GM23338 (cell line): ENCODE measurements around the gene DCTN1. TPM values are rescaled to one million over a fixed set of nuclear protein-coding genes. Genes with fewer than 3 reads are reported as not detected.
"Not testable (repeated sequence)": the region's sequence is repeated elsewhere in the genome, so short reads cannot be mapped to it uniquely, and the experiment has no call there.

Source experiments
- ATAC-seq: fragments of 200-7000 bp; cut with Tn5 transposase; 3 replicates; pipeline ENCODE4 v1.9.1; 2020
- DNase-seq: peaks from one replicate; pipeline ENCODE4 v3.0.0-alpha.2; 2015; ENCODE audit warnings: low spot score
- H2AFZ ChIP-seq: fragments of 200-600 bp; sonication (generic); 2 replicates; pipeline ENCODE4 v1.8.0; 2016; ENCODE audit warnings: antibody characterized with exemption, mild to moderate bottlenecking, moderate library complexity
- H3F3A ChIP-seq: fragments of 200-600 bp; sonication (generic); replicated peaks from 2 replicates; pipeline ENCODE4 v1.8.0; 2017; ENCODE audit warnings: antibody characterized with exemption, mixed run types, low read depth
- H3K27ac ChIP-seq: fragments of 200-600 bp; sonication (generic); 2 replicates; pipeline ENCODE4 v1.6.1; 2016; ENCODE audit warnings: low read depth
- H3K27me3 ChIP-seq: fragments of 200-600 bp; sonication (generic); 2 replicates; pipeline ENCODE4 v1.8.0; 2016; ENCODE audit warnings: mild to moderate bottlenecking, mixed run types, moderate library complexity; ENCODE audit not compliant: insufficient read depth
- H3K36me3 ChIP-seq: fragments of 200-600 bp; sonication (generic); 2 replicates; pipeline ENCODE4 v1.8.0; 2016; ENCODE audit warnings: mild to moderate bottlenecking; ENCODE audit not compliant: insufficient read depth
- H3K4me1 ChIP-seq: fragments of 200-600 bp; sonication (generic); 2 replicates; pipeline ENCODE4 v1.8.0; 2016; ENCODE audit warnings: mild to moderate bottlenecking, moderate library complexity; ENCODE audit not compliant: insufficient read depth
- H3K4me2 ChIP-seq: fragments of 200-600 bp; sonication (generic); 2 replicates; pipeline ENCODE4 v1.7.1; 2017; ENCODE audit warnings: mixed run types
- H3K4me3 ChIP-seq: fragments of 200-600 bp; sonication (generic); 2 replicates; pipeline ENCODE4 v1.6.1; 2016; ENCODE audit warnings: mixed run types
- H3K79me2 ChIP-seq: fragments of 200-600 bp; sonication (generic); replicated peaks from 2 replicates; pipeline ENCODE4 v1.8.0; 2017; ENCODE audit warnings: mild to moderate bottlenecking; ENCODE audit not compliant: insufficient read depth
- H3K9me2 ChIP-seq: fragments of 200-600 bp; sonication (generic); 2 replicates; pipeline ENCODE4 v1.8.0; 2017; ENCODE audit not compliant: insufficient read depth
- H4K20me1 ChIP-seq: fragments of 200-600 bp; sonication (generic); replicated peaks from 2 replicates; pipeline ENCODE4 v1.8.0; 2017; ENCODE audit warnings: mild to moderate bottlenecking; ENCODE audit not compliant: insufficient read depth
- H3K27ac Mint-ChIP-seq: 2 replicates; pipeline ENCODE4 v1.8.0; 2020; ENCODE audit warnings: inconsistent platforms, mild to moderate bottlenecking, moderate library complexity, mixed read lengths
- H3K27me3 Mint-ChIP-seq: 3 replicates; pipeline ENCODE4 v1.8.0; 2022; ENCODE audit warnings: low read depth, mild to moderate bottlenecking, moderate library complexity, mixed read lengths, inconsistent platforms; ENCODE audit not compliant: insufficient read depth, poor library complexity
- H3K36me3 Mint-ChIP-seq: 3 replicates; pipeline ENCODE4 v1.8.0; 2021; ENCODE audit warnings: low read depth, mild to moderate bottlenecking, inconsistent platforms, moderate library complexity, mixed read lengths
- H3K4me1 Mint-ChIP-seq: 3 replicates; pipeline ENCODE4 v1.8.0; 2020; ENCODE audit warnings: mild to moderate bottlenecking, inconsistent platforms, mixed read lengths
- H3K4me3 Mint-ChIP-seq: 3 replicates; pipeline ENCODE4 v1.8.0; 2021; ENCODE audit warnings: moderate library complexity, mild to moderate bottlenecking, inconsistent platforms, mixed read lengths
- H3K9me3 Mint-ChIP-seq: 3 replicates; pipeline ENCODE4 v1.8.0; 2020; ENCODE audit warnings: moderate library complexity, mild to moderate bottlenecking, inconsistent platforms, mixed read lengths
- CREB1 ChIP-seq: fragments of 250-450 bp; sonication (Bioruptor Pico); IDR thresholded peaks from 2 replicates; pipeline ENCODE4 v1.5.0; 2020; ENCODE audit warnings: low read depth, mild to moderate bottlenecking, moderate library complexity
- CTCF ChIP-seq, 2 experiments: fragments of 200-600 bp in 1 of 2; sonication (generic) in 1 of 2; conservative IDR thresholded peaks; 2 replicates each; pipeline versions ENCODE4 v1.5.1 to v1.6.1; 2016 to 2017; ENCODE audit warnings: antibody characterized with exemption in 2 of 2, low read depth in 2 of 2, mild to moderate bottlenecking in 2 of 2, moderate library complexity in 1 of 2
- EZH2 ChIP-seq: fragments of 200-600 bp; sonication (generic); IDR thresholded peaks from one replicate; pipeline ENCODE4 v1.8.0; 2017; ENCODE audit warnings: antibody characterized with exemption, mild to moderate bottlenecking, low read depth; ENCODE audit not compliant: unreplicated experiment
- EZH2phosphoT487 ChIP-seq: fragments of 200-600 bp; sonication (generic); IDR thresholded peaks from one replicate; pipeline ENCODE4 v1.8.1; 2018; ENCODE audit warnings: antibody characterized with exemption; ENCODE audit not compliant: unreplicated experiment
- JUNB ChIP-seq: IDR thresholded peaks from one replicate; pipeline ENCODE4 v1.6.1; 2016; ENCODE audit warnings: antibody characterized with exemption; ENCODE audit not compliant: unreplicated experiment
- NANOG ChIP-seq: IDR thresholded peaks from 2 replicates; pipeline ENCODE4 v1.6.1; 2016; ENCODE audit warnings: antibody characterized with exemption, borderline replicate concordance
- POLR2AphosphoS5 ChIP-seq: IDR thresholded peaks from 2 replicates; pipeline ENCODE4 v1.6.1; 2016; ENCODE audit warnings: antibody characterized with exemption, low read depth
- ZNF114 ChIP-seq: fragments of 250-450 bp; sonication (Bioruptor Pico); IDR thresholded peaks from 2 replicates; pipeline ENCODE4 v1.5.0; 2020; ENCODE audit warnings: mild to moderate bottlenecking, moderate library complexity
- ZNF331 ChIP-seq: fragments of 250-450 bp; sonication (Bioruptor Pico); IDR thresholded peaks from 2 replicates; pipeline ENCODE4 v1.5.0; 2020; ENCODE audit warnings: low read depth, mild to moderate bottlenecking, moderate library complexity
- polyA plus RNA-seq: library from polyadenylated mRNA; unstranded; fragments of >200 nt; fragmentation: Nextera tagmentation; extraction: Ambion mirVana; gene quantifications from 2 replicates; pipeline ENCODE4 v1.2.1, GENCODE V29; 2016
- total RNA-seq: library from RNA; depleted of rRNA; stranded (reverse); fragments of >200 nt; shearing (Covaris generic); gene quantifications from 2 replicates; pipeline ENCODE4 v1.2.3, GENCODE V29; 2014
- TF ChIP-seq, protein P1 (sequence below): IDR thresholded peaks from 2 replicates; pipeline ENCODE4 v1.6.1; 2016; ENCODE audit warnings: antibody characterized with exemption

Gene DCTN1
- total and polyA plus RNA-seq, 2 experiments from 2014 or later = 108 to 145 TPM

GRCh38 chr2:74336227-74336626 is 43.9 kb downstream of the DCTN1 start:
- H3K4me1 Mint-ChIP-seq, ATAC-seq: not testable (repeated sequence)

GRCh38 chr2:74334931-74335333 is 45.2 kb downstream of the DCTN1 start:
- no peaks in the 10 kb centered on the region for H3K9me3 Mint-ChIP-seq
- DNase-seq (peak; percentile 86), ATAC-seq (peak; percentile 95)
- no peak overlapping the region for H3K27ac ChIP-seq
- no peaks in the 10 kb centered on the region for H3K36me3 Mint-ChIP-seq
- no peaks in the 10 kb centered on the region for H3F3A ChIP-seq
- H3K27me3 Mint-ChIP-seq = peaks cover 2% of the 10 kb centered on the region
- H3K4me1 Mint-ChIP-seq = no peaks in the 10 kb centered on the region
- H3K4me1 ChIP-seq = no peaks in the 10 kb centered on the region
- H3K27me3 ChIP-seq = no peaks in the 10 kb centered on the region
- H3K4me3 ChIP-seq = no peak overlapping the region
- no peaks in the 10 kb centered on the region for H3K9me2 ChIP-seq
- H3K4me3 Mint-ChIP-seq = no peak overlapping the region
- no peaks in the 10 kb centered on the region for H3K36me3 ChIP-seq
- no peak overlapping the region for H3K27ac Mint-ChIP-seq
- no peaks in the 10 kb centered on the region for H4K20me1 ChIP-seq
- TF ChIP-seq JUNB (no peak), CTCF (conservative IDR thresholded peaks at IDR 0.05; ENCODE audit: low read depth in 2 of 2) (peak; percentile 79 to 96)
- H2AFZ ChIP-seq = no peak overlapping the region; the same call in 1 of the 2 replicates
- H3K79me2 ChIP-seq = no peaks in the 10 kb centered on the region
- no peak overlapping the region for H3K4me2 ChIP-seq

More at GRCh38 chr2:74336227-74336626, 43.9 kb downstream of the DCTN1 start:
- H3K4me3 ChIP-seq, H3K9me2 ChIP-seq, H3K27me3 Mint-ChIP-seq, H3K27ac ChIP-seq, H3K36me3 Mint-ChIP-seq, H3K4me2 ChIP-seq, H3K9me3 Mint-ChIP-seq, DNase-seq, H3F3A ChIP-seq, H3K4me3 Mint-ChIP-seq, H2AFZ ChIP-seq, H3K79me2 ChIP-seq, H3K27me3 ChIP-seq, H3K27ac Mint-ChIP-seq, H4K20me1 ChIP-seq, H3K36me3 ChIP-seq, H3K4me1 ChIP-seq: not testable (repeated sequence)

GRCh38 chr2:74333896-74334586 is 46.1 kb downstream of the DCTN1 start:
- Mint-ChIP-seq H3K27me3 (no peaks in the 10 kb centered on the region), H3K9me3 (no peaks in the 10 kb centered on the region), H3K27ac (no peak overlapping the region), H3K4me3 (no peak overlapping the region; the same call in 2 of the 3 replicates), H3K36me3 (no peaks in the 10 kb centered on the region), H3K4me1 (no peaks in the 10 kb centered on the region)
- Histone ChIP-seq H3K4me2 (no peak overlapping the region), H3K36me3 (no peaks in the 10 kb centered on the region), H3K9me2 (no peaks in the 10 kb centered on the region), H3F3A (no peaks in the 10 kb centered on the region), H3K4me1 (no peaks in the 10 kb centered on the region), H3K27me3 (no peaks in the 10 kb centered on the region), H3K4me3 (no peak overlapping the region), H2AFZ (no peak overlapping the region), H4K20me1 (no peaks in the 10 kb centered on the region), H3K27ac (no peak overlapping the region), H3K79me2 (no peaks in the 10 kb centered on the region)
- DNase-seq = no peak
- no peak for TF ChIP-seq EZH2phosphoT487
- TF ChIP-seq ZNF114 = no peak
- TF ChIP-seq CREB1 (CRISPR knock-in tag) = no peak
- TF ChIP-seq JUNB = no peak
- TF ChIP-seq, protein P1, sequence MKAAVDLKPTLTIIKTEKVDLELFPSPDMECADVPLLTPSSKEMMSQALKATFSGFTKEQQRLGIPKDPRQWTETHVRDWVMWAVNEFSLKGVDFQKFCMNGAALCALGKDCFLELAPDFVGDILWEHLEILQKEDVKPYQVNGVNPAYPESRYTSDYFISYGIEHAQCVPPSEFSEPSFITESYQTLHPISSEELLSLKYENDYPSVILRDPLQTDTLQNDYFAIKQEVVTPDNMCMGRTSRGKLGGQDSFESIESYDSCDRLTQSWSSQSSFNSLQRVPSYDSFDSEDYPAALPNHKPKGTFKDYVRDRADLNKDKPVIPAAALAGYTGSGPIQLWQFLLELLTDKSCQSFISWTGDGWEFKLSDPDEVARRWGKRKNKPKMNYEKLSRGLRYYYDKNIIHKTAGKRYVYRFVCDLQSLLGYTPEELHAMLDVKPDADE = no peak
- no peak for TF ChIP-seq EZH2
- no peak for TF ChIP-seq ZNF331 (CRISPR knock-in tag)
- TF ChIP-seq NANOG = no peak
- no peak for TF ChIP-seq POLR2AphosphoS5
- TF ChIP-seq CTCF (conservative IDR thresholded peaks at IDR 0.05; ENCODE audit: low read depth in 2 of 2) = no peak
- no peak for ATAC-seq
